HepG2 (cell line): ENCODE measurements around the gene FGD5. TPM values are rescaled to one million over a fixed set of nuclear protein-coding genes. Genes with fewer than 3 reads are reported as not detected.

Source experiments
- ATAC-seq: fragments of 200-7000 bp; cut with Tn5 transposase; 3 replicates; pipeline ENCODE4 v1.9.1; 2020; ENCODE audit warnings: mild to moderate bottlenecking, moderate library complexity
- BruUV-seq: library from RNA; stranded (reverse); fragments of 400-500 nt; replicated peaks from 2 replicates; lab custom pipeline; 2021; lab: Mats Ljungman, UMichigan
- CTCF ChIA-PET: fragments of 300-600 bp; formaldehyde crosslinking; extraction: SDS; loops from one replicate; lab custom pipeline; 2021; ENCODE audit warnings: low total read pairs, inconsistent platforms, low intra/inter-chr PET ratio; lab: Yijun Ruan, JAX
- POLR2A ChIA-PET: fragments of 350-600 bp; sonication (Branson Sonifier 250); formaldehyde crosslinking; loops from one replicate; lab custom pipeline; 2020; ENCODE audit warnings: antibody characterized with exemption, inconsistent platforms; lab: Yijun Ruan, JAX
- DNase-seq: peaks from one replicate; pipeline ENCODE4 v3.0.0-alpha.2; 2015; ENCODE audit warnings: low spot score
- FAIRE-seq: peaks from 3 replicates; lab custom pipeline; 2011; peaks lifted over from hg19 to GRCh38; lab: Jason Lieb, UNC
- H2AFZ ChIP-seq: one replicate; pipeline ENCODE4 v1.6.1; 2011; ENCODE audit warnings: low read length, inconsistent platforms
- H3K27ac ChIP-seq: fragments of 300-600 bp; 3 replicates; pipeline ENCODE4 v1.8.0; 2011; ENCODE audit warnings: mixed run types, mild to moderate bottlenecking, mixed read lengths, low read length, inconsistent platforms; ENCODE audit not compliant: insufficient read depth; ENCODE audit errors: extremely low read length
- H3K27me3 ChIP-seq, 2 experiments: fragments of 200-600 bp in 1 of 2; 2 replicates in 1 of 2; 3 replicates in 1 of 2; pipeline versions ENCODE4 v1.6.0 to v1.8.0; 2011; ENCODE audit warnings: low read length in 2 of 2, mild to moderate bottlenecking in 2 of 2, moderate library complexity in 2 of 2, inconsistent platforms in 1 of 2; ENCODE audit not compliant: insufficient read depth in 2 of 2, control insufficient read depth in 1 of 2
- H3K36me3 ChIP-seq, 2 experiments: fragments of 200-600 bp in 1 of 2; replicated peaks in 1 of 2; 2 replicates in 1 of 2; 3 replicates in 1 of 2; pipeline versions ENCODE4 v1.5.1 to v1.8.0; 2011; ENCODE audit warnings: low read length in 2 of 2, inconsistent platforms in 1 of 2; ENCODE audit not compliant: insufficient read depth in 2 of 2, control insufficient read depth in 1 of 2
- H3K4me1 ChIP-seq: 2 replicates; pipeline ENCODE4 v1.5.1; 2012; ENCODE audit warnings: low read length, inconsistent platforms; ENCODE audit not compliant: insufficient read depth
- H3K4me2 ChIP-seq: 2 replicates; pipeline ENCODE4 v1.6.0; 2011; ENCODE audit warnings: low read depth, low read length, inconsistent platforms
- H3K4me3 ChIP-seq, 3 experiments: fragments of 200-600 bp in 1 of 3; sonication (generic), shearing (Covaris generic) in 1 of 3; replicated peaks in 1 of 3; 2 replicates each; pipeline ENCODE4 v1.5.1; 2011 to 2016; ENCODE audit warnings: low read length in 3 of 3, inconsistent platforms in 2 of 3, low read depth in 2 of 3, mild to moderate bottlenecking in 2 of 3, control low read depth in 1 of 3, mixed read lengths in 1 of 3; ENCODE audit not compliant: insufficient read depth in 1 of 3
- H3K79me2 ChIP-seq: one replicate; pipeline ENCODE4 v1.6.1; 2011; ENCODE audit warnings: low read length, inconsistent platforms; ENCODE audit not compliant: insufficient read depth
- H3K9ac ChIP-seq: 2 replicates; pipeline ENCODE4 v1.6.0; 2011; ENCODE audit warnings: mild to moderate bottlenecking, low read depth, low read length, inconsistent platforms; ENCODE audit not compliant: insufficient read depth
- H3K9me3 ChIP-seq: 2 replicates; pipeline ENCODE4 v1.5.1; 2012; ENCODE audit warnings: mild to moderate bottlenecking, low read length
- H4K20me1 ChIP-seq: 2 replicates; pipeline ENCODE4 v1.6.0; 2011; ENCODE audit warnings: inconsistent platforms, mild to moderate bottlenecking, low read length, moderate library complexity; ENCODE audit not compliant: insufficient read depth
- EZH2 ChIP-seq: conservative IDR thresholded peaks from 2 replicates; pipeline ENCODE4 v1.6.1; 2012; ENCODE audit warnings: mild to moderate bottlenecking, low read depth, low read length, moderate library complexity
- HIVEP1 ChIP-seq: sonication (generic); formaldehyde crosslinking; IDR thresholded peaks from 2 replicates; pipeline ENCODE4 v1.4.0; 2020; ENCODE audit warnings: mild to moderate bottlenecking, missing genetic modification reagents
- RARA ChIP-seq: IDR thresholded peaks from 2 replicates; pipeline ENCODE4 v1.6.1; 2016; ENCODE audit warnings: missing genetic modification reagents, missing compliant biosample characterization
- SKIL ChIP-seq: sonication (generic); formaldehyde crosslinking; IDR thresholded peaks from 2 replicates; pipeline ENCODE4 v1.8.0; 2022; ENCODE audit warnings: missing genetic modification reagents, mild to moderate bottlenecking, moderate library complexity, borderline replicate concordance
- SOX6 ChIP-seq, 2 experiments: fragments of 450-650 bp in 1 of 2; sonication (generic) in 1 of 2; formaldehyde crosslinking in 1 of 2; IDR thresholded peaks; 2 replicates each; pipeline versions ENCODE4 v1.4.0 to v1.6.1; 2017 to 2020; ENCODE audit warnings: antibody characterized with exemption in 1 of 2, mild to moderate bottlenecking in 1 of 2, missing genetic modification reagents in 1 of 2
- ZNF207 ChIP-seq: fragments of 450-650 bp; IDR thresholded peaks from 2 replicates; pipeline ENCODE4 v1.6.1; 2016; ENCODE audit warnings: antibody characterized with exemption, borderline replicate concordance
- ZNF761 ChIP-seq: sonication (generic); formaldehyde crosslinking; conservative IDR thresholded peaks from 2 replicates; pipeline ENCODE4 v1.4.0; 2020; ENCODE audit warnings: mild to moderate bottlenecking, missing genetic modification reagents
- WGBS: methylation state at CpG from one replicate; pipeline ENCODE4 v1.1.6; 2017; ENCODE audit warnings: low lambda C conversion rate; 5-methylcytosine and 5-hydroxymethylcytosine counted together
- in situ Hi-C: cut with HindIII; loops from 2 replicates; pipeline ENCODE4 v1.10.0; 2017; ENCODE audit warnings: low pct_unique_long_range_greater_than_20kb; ENCODE audit not compliant: extremely low pct_ligation_motif_present
- intact Hi-C: fragments of 100-400 bp; cut with micrococcal nuclease; formaldehyde crosslinking; loops from one replicate; pipeline ENCODE4 v1.10.0; 2022; ENCODE audit not compliant: unreplicated experiment
- polyA plus RNA-seq, 8 experiments: library from polyadenylated mRNA; depleted of rRNA in 3 of 8; stranded (reverse) in 7 of 8; unstranded in 1 of 8; fragments of >200 nt; fragmentation: Illumina TruSeq in 4 of 8; extraction: Trizol in 4 of 8; gene quantifications; 2 replicates each; pipeline versions ENCODE4 v1.2.1 to v1.2.3, GENCODE V29; 2011 to 2016; ENCODE audit warnings: low read depth in 4 of 8, missing spikeins in 1 of 8, mixed read lengths in 1 of 8; ENCODE audit not compliant: insufficient read depth in 1 of 8
- total RNA-seq, 5 experiments: library from RNA; depleted of rRNA; stranded (reverse); fragments of >200 nt; fragmentation: Illumina TruSeq; extraction: Trizol; gene quantifications; 2 replicates each; pipeline ENCODE4 v1.2.3, GENCODE V29; 2016; ENCODE audit warnings: low read depth in 1 of 5

FGD5 gene
- total and polyA plus RNA-seq, 2 of the 13 experiments (the other 11 are each of a cell fraction or from before 2014, with no cell fraction given): 0.17 TPM; not detected in 1

- CTCF ChIA-PET: no interaction called here
- WGBS: 27% methylated on average over 2 of the region's 3 CpGs
- Histone ChIP-seq H3K27ac (no peak overlapping the region), H3K36me3 (no peaks in the 10 kb centered on the region), H3K4me1 (peaks cover 20% of the 10 kb centered on the region), H4K20me1 (no peaks in the 10 kb centered on the region), H3K9ac (no peak overlapping the region), H3K27me3 (peaks cover 4 to 25% of the 10 kb centered on the region in 2 experiments; a peak in 4 of 5 replicates), H3K4me2 (no peak overlapping the region), H3K4me3 (no peak overlapping the region), H3K9me3 (no peaks in the 10 kb centered on the region), H2AFZ (no peak overlapping the region), H3K79me2 (no peaks in the 10 kb centered on the region)
- TF ChIP-seq ZNF207: no peak
- no peak for TF ChIP-seq SOX6 (IDR thresholded peaks at IDR 0.05)
- TF ChIP-seq SOX6 (CRISPR knock-in tag; IDR thresholded peaks at IDR 0.05): no peak
- TF ChIP-seq HIVEP1 (CRISPR knock-in tag): no peak
- TF ChIP-seq RARA (CRISPR knock-in tag): no peak
- no peak for TF ChIP-seq ZNF761 (CRISPR knock-in tag)
- no peak for TF ChIP-seq EZH2
- no peak for TF ChIP-seq SKIL (CRISPR knock-in tag)
- BruUV-seq: no TSS peak
- FAIRE-seq (no peak), DNase-seq (no peak), ATAC-seq (no peak)
- intact Hi-C loops (no loop called here), in situ Hi-C loops (no loop called here)
- POLR2A ChIA-PET: no interaction called here
Measured at GRCh38 chr3:14842277-14842676, 23.5 kb downstream of the FGD5 start.
